Activated T-helper 1 cell treated with anti-CD3 and anti-CD28 coated beads, Interleukin-12 subunit alpha, Interleukin-12 subunit beta, Interleukin-2, Interleukin-4 antibody, amounts not matched to agents 30 ng/mL and 10 ng/mL and 1 ng/mL, durations not matched to agents 14 hours and 24 hours and 36 hours (primary cell): ENCODE data around the gene RBM5. TPM values are rescaled to one million over a fixed set of nuclear protein-coding genes. Genes with fewer than 3 reads are reported as not detected.

ENCODE experiments used
- DNase-seq: peaks from one replicate; pipeline ENCODE4 v3.0.0; 2021; ENCODE audit warnings: low spot score
- H3K27ac Mint-ChIP-seq: one replicate; pipeline ENCODE4 v1.8.0; 2021; ENCODE audit warnings: mild to moderate bottlenecking, mixed read lengths
- H3K27me3 Mint-ChIP-seq: one replicate; pipeline ENCODE4 v1.8.0; 2022; ENCODE audit warnings: mild to moderate bottlenecking, moderate library complexity, mixed read lengths; ENCODE audit not compliant: insufficient read depth
- H3K36me3 Mint-ChIP-seq: one replicate; pipeline ENCODE4 v1.8.0; 2021; ENCODE audit warnings: low read depth, mixed read lengths
- H3K4me1 Mint-ChIP-seq: one replicate; pipeline ENCODE4 v1.8.0; 2021; ENCODE audit warnings: low read depth, mixed read lengths
- H3K4me3 Mint-ChIP-seq: one replicate; pipeline ENCODE4 v1.8.0; 2021; ENCODE audit warnings: mild to moderate bottlenecking, moderate library complexity, mixed read lengths
- H3K9me3 Mint-ChIP-seq: one replicate; pipeline ENCODE4 v1.8.0; 2021; ENCODE audit warnings: mixed read lengths
- intact Hi-C: fragments of 100-400 bp; cut with micrococcal nuclease; formaldehyde crosslinking; loops from one replicate; pipeline ENCODE4 v1.15.1; 2024
- total RNA-seq: library from RNA; stranded (reverse); gene quantifications from 2 replicates; pipeline ENCODE4 v1.2.3, GENCODE V29; 2022

The RBM5 gene
- total RNA-seq, 1 donor from 2014 or later = 157 TPM

- Mint-ChIP-seq H3K4me3 (no peak overlapping the region), H3K4me1 (no peaks in the 10 kb centered on the region), H3K36me3 (peaks cover 4% of the 10 kb centered on the region), H3K27me3 (no peaks in the 10 kb centered on the region), H3K27ac (no peak overlapping the region), H3K9me3 (no peaks in the 10 kb centered on the region)
- DNase-seq = no peak
- intact Hi-C loops = no loop called here
Measured at GRCh38 chr3:50123394-50124051, 34.8 kb downstream of the RBM5 start.

- H3K9me3 Mint-ChIP-seq = no peaks in the 10 kb centered on the region
- no peak for DNase-seq
- intact Hi-C loops = no loop called here
- H3K4me3 Mint-ChIP-seq = no peak overlapping the region
- no peaks in the 10 kb centered on the region for H3K4me1 Mint-ChIP-seq
- H3K27me3 Mint-ChIP-seq = no peaks in the 10 kb centered on the region
- peaks cover 3% of the 10 kb centered on the region for H3K36me3 Mint-ChIP-seq
- no peak overlapping the region for H3K27ac Mint-ChIP-seq
Measured at GRCh38 chr3:50124052-50124799, 35.5 kb downstream of the RBM5 start.

- no peak overlapping the region for H3K27ac Mint-ChIP-seq
- H3K4me1 Mint-ChIP-seq = no peaks in the 10 kb centered on the region
- peaks cover 1% of the 10 kb centered on the region for H3K36me3 Mint-ChIP-seq
- no peaks in the 10 kb centered on the region for H3K27me3 Mint-ChIP-seq
- no peaks in the 10 kb centered on the region for H3K9me3 Mint-ChIP-seq
- no peak overlapping the region for H3K4me3 Mint-ChIP-seq
- intact Hi-C loops = no loop called here
- no peak for DNase-seq
Measured at GRCh38 chr3:50124800-50125178, 36.1 kb downstream of the RBM5 start.

- no peak overlapping the region for H3K27ac Mint-ChIP-seq
- H3K4me3 Mint-ChIP-seq = no peak overlapping the region
- H3K9me3 Mint-ChIP-seq = no peaks in the 10 kb centered on the region
- intact Hi-C loops = no loop called here
- no peaks in the 10 kb centered on the region for H3K27me3 Mint-ChIP-seq
- no peaks in the 10 kb centered on the region for H3K4me1 Mint-ChIP-seq
- no peak for DNase-seq
- no peaks in the 10 kb centered on the region for H3K36me3 Mint-ChIP-seq
Measured at GRCh38 chr3:50125541-50126286, 37.0 kb downstream of the RBM5 start.

- H3K4me1 Mint-ChIP-seq = no peaks in the 10 kb centered on the region
- H3K27me3 Mint-ChIP-seq = no peaks in the 10 kb centered on the region
- H3K9me3 Mint-ChIP-seq = no peaks in the 10 kb centered on the region
- H3K27ac Mint-ChIP-seq = no peak overlapping the region
- no peak for DNase-seq
- intact Hi-C loops = no loop called here
- H3K36me3 Mint-ChIP-seq = no peaks in the 10 kb centered on the region
- H3K4me3 Mint-ChIP-seq = no peak overlapping the region
Measured at GRCh38 chr3:50126287-50127211, 37.8 kb downstream of the RBM5 start.

- intact Hi-C loops = no loop called here
- DNase-seq = no peak
Measured at GRCh38 chr3:50127251-50127691, 38.6 kb downstream of the RBM5 start.

GRCh38 chr3:50128001-50128400 is 39.3 kb downstream of the RBM5 start:
- H3K27me3 Mint-ChIP-seq = peaks cover 2% of the 10 kb centered on the region
- no peak for DNase-seq
- no peak overlapping the region for H3K27ac Mint-ChIP-seq
- intact Hi-C loops = no loop called here
- no peaks in the 10 kb centered on the region for H3K9me3 Mint-ChIP-seq
- no peak overlapping the region for H3K4me3 Mint-ChIP-seq
- no peaks in the 10 kb centered on the region for H3K36me3 Mint-ChIP-seq
- no peaks in the 10 kb centered on the region for H3K4me1 Mint-ChIP-seq

More at GRCh38 chr3:50127251-50127691, 38.6 kb downstream of the RBM5 start:
- Mint-ChIP-seq H3K4me1 (no peaks in the 10 kb centered on the region), H3K27ac (no peak overlapping the region), H3K4me3 (no peak overlapping the region), H3K36me3 (no peaks in the 10 kb centered on the region), H3K9me3 (no peaks in the 10 kb centered on the region), H3K27me3 (no peaks in the 10 kb centered on the region)

GRCh38 chr3:50130436-50130835 is 41.7 kb downstream of the RBM5 start:
- no peak for DNase-seq
- intact Hi-C loops = no loop called here
- H3K27me3 Mint-ChIP-seq = peaks cover 3% of the 10 kb centered on the region
- no peaks in the 10 kb centered on the region for H3K4me1 Mint-ChIP-seq
- H3K27ac Mint-ChIP-seq = no peak overlapping the region
- no peak overlapping the region for H3K4me3 Mint-ChIP-seq
- no peaks in the 10 kb centered on the region for H3K9me3 Mint-ChIP-seq
- H3K36me3 Mint-ChIP-seq = no peaks in the 10 kb centered on the region

GRCh38 chr3:50132421-50133282 is 43.9 kb downstream of the RBM5 start:
- intact Hi-C loops = no loop called here
- Mint-ChIP-seq H3K27ac (no peak overlapping the region), H3K36me3 (no peaks in the 10 kb centered on the region), H3K27me3 (peaks cover 3% of the 10 kb centered on the region), H3K4me1 (no peaks in the 10 kb centered on the region), H3K9me3 (no peaks in the 10 kb centered on the region), H3K4me3 (no peak overlapping the region)
- DNase-seq = no peak

GRCh38 chr3:50133283-50133615 is 44.5 kb downstream of the RBM5 start:
- Mint-ChIP-seq H3K4me1 (peaks cover 2% of the 10 kb centered on the region), H3K9me3 (no peaks in the 10 kb centered on the region), H3K27ac (no peak overlapping the region)

GRCh38 chr3:50134367-50134766 is 45.6 kb downstream of the RBM5 start:
- no peak overlapping the region for H3K4me3 Mint-ChIP-seq
- intact Hi-C loops = no loop called here
- H3K27ac Mint-ChIP-seq = no peak overlapping the region
- peaks cover 3% of the 10 kb centered on the region for H3K27me3 Mint-ChIP-seq
- no peaks in the 10 kb centered on the region for H3K9me3 Mint-ChIP-seq
- no peaks in the 10 kb centered on the region for H3K36me3 Mint-ChIP-seq
- H3K4me1 Mint-ChIP-seq = peaks cover 7% of the 10 kb centered on the region
- DNase-seq = no peak

More at GRCh38 chr3:50133283-50133615, 44.5 kb downstream of the RBM5 start:
- no peak overlapping the region for H3K4me3 Mint-ChIP-seq
- no peaks in the 10 kb centered on the region for H3K36me3 Mint-ChIP-seq
- no peak for DNase-seq
- H3K27me3 Mint-ChIP-seq = peaks cover 3% of the 10 kb centered on the region
- intact Hi-C loops = no loop called here

- Mint-ChIP-seq H3K27ac (no peak overlapping the region), H3K9me3 (no peaks in the 10 kb centered on the region)
- intact Hi-C loops = no loop called here
Measured at GRCh38 chr3:50135964-50136363, 47.2 kb downstream of the RBM5 start.

More at GRCh38 chr3:50135964-50136363, 47.2 kb downstream of the RBM5 start:
- Mint-ChIP-seq H3K27me3 (peaks cover 3% of the 10 kb centered on the region), H3K36me3 (no peaks in the 10 kb centered on the region), H3K4me1 (peaks cover 7% of the 10 kb centered on the region), H3K4me3 (no peak overlapping the region)
- DNase-seq = no peak
